GM12892 (cell line): Measurements from ENCODE around the gene EFHD2.

ENCODE experiments used
- POLR2A ChIP-seq: IDR thresholded peaks from 2 replicates; pipeline ENCODE4 v1.6.1; 2011; ENCODE audit warnings: low read depth, low read length, control low read depth
- POLR2AphosphoS5 ChIP-seq: IDR thresholded peaks from 2 replicates; pipeline ENCODE4 v1.6.1; 2011; ENCODE audit warnings: low read depth, low read length, control low read depth

- TF ChIP-seq POLR2AphosphoS5 (no peak), POLR2A (no peak)
Measured at GRCh38 chr1:15472587-15472986, 62.9 kb downstream of the EFHD2 start.
